Epithelial cell of umbilical artery (primary cell): ENCODE results near the gene SUPT16H. TPM values are rescaled to one million over a fixed set of nuclear protein-coding genes. Genes with fewer than 3 reads are reported as not detected.

Experiments
- total RNA-seq: library from RNA; depleted of rRNA; stranded (reverse); fragments of >200 nt; gene quantifications from 2 replicates; pipeline ENCODE4 v1.2.3, GENCODE V29; 2014

The SUPT16H gene
- 97.1 and 148 TPM in 2 replicates for total RNA-seq

GRCh38 chr14:21383848-21384493 is at the start of gene SUPT16H:
Gene SUPT16H (minus strand): TSS chr14:21384019. CDS start chr14:21383927, 92 bp downstream.

Other genes with a start within 250 kb of the SUPT16H start
- gene OR5AU1, start 228.0 kb downstream of the SUPT16H start, total RNA-seq, result not detected in 2 replicates
- 714 and 948 TPM in 2 replicates for gene HNRNPC, start 114.6 kb downstream of the SUPT16H start, total RNA-seq
- gene RPGRIP1, start 103.9 kb downstream of the SUPT16H start, total RNA-seq, result not detected in 2 replicates
- 36.4 and 47.9 TPM in 2 replicates for gene CHD8, start 72.1 kb upstream of the SUPT16H start, total RNA-seq
- 27.6 and 32.7 TPM in 2 replicates for gene RAB2B, start 92.9 kb upstream of the SUPT16H start, total RNA-seq
- 18.5 and 29.3 TPM in 2 replicates for gene TOX4, start 93.2 kb upstream of the SUPT16H start, total RNA-seq
- 81.9 and 91.8 TPM in 2 replicates for gene METTL3, start 127.3 kb upstream of the SUPT16H start, total RNA-seq
- 1.2 and 1.3 TPM in 2 replicates for gene SALL2, start 142.3 kb upstream of the SUPT16H start, total RNA-seq
- not detected in 2 replicates for gene OR10G3, start 196.1 kb upstream of the SUPT16H start, total RNA-seq